ENCODE data around the gene ZNF586.
"Not testable (repeated sequence)": the region's sequence is repeated elsewhere in the genome, so short reads cannot be mapped to it uniquely, and the experiment has no call there.

Gene ZNF586

GRCh38 chr19:57812226-57812625 lies 42.8 kb downstream of the ZNF586 start:
- Histone ChIP-seq H3K36me3 (ENCODE audit: insufficient read depth, low read length) (peaks cover 11% of the 10 kb centered on the region), H3K4me1 (ENCODE audit: insufficient read depth, low read length) (no peaks in the 10 kb centered on the region), H3K9ac (ENCODE audit: low read depth, low read length) (no peak overlapping the region), H3K9me3 (ENCODE audit: control insufficient read depth, insufficient read depth, low read length) (no peaks in the 10 kb centered on the region)

- H3K9ac ChIP-seq (ENCODE audit: low read depth, low read length): peak overlapping the region; percentile 68; the same call in 1 of the 2 replicates
- not testable (repeated sequence) for H3K4me1 ChIP-seq (ENCODE audit: insufficient read depth, low read length); H3K36me3 ChIP-seq (ENCODE audit: insufficient read depth, low read length); H3K9me3 ChIP-seq (ENCODE audit: control insufficient read depth, insufficient read depth, low read length)
These were observed 43.7 kb downstream of the ZNF586 start for GRCh38 chr19:57812975-57813820.

GRCh38 chr19:57813919-57814504 lies 44.5 kb downstream of the ZNF586 start:
- Histone ChIP-seq H3K36me3 (ENCODE audit: insufficient read depth, low read length) (peaks cover 8% of the 10 kb centered on the region), H3K9me3 (ENCODE audit: control insufficient read depth, insufficient read depth, low read length) (no peaks in the 10 kb centered on the region), H3K9ac (ENCODE audit: low read depth, low read length) (peak overlapping the region; percentile 68), H3K4me1 (ENCODE audit: insufficient read depth, low read length) (peaks cover 10% of the 10 kb centered on the region)

GRCh38 chr19:57814505-57815246 lies 45.2 kb downstream of the ZNF586 start, which contains the start of gene ZNF552:
Gene ZNF552 (minus strand): TSS chr19:57814913. CDS start chr19:57814743, 170 bp downstream.
- Histone ChIP-seq H3K9me3 (ENCODE audit: control insufficient read depth, insufficient read depth, low read length) (no peaks in the 10 kb centered on the region), H3K9ac (ENCODE audit: low read depth, low read length) (peak within 1 kb of the TSS; percentile 68), H3K4me1 (ENCODE audit: insufficient read depth, low read length) (peaks cover 10% of the 10 kb centered on the region), H3K36me3 (ENCODE audit: insufficient read depth, low read length) (peaks cover 8% of the 10 kb centered on the region)

- H3K9me3 ChIP-seq (ENCODE audit: control insufficient read depth, insufficient read depth, low read length): no peaks in the 10 kb centered on the region
- H3K36me3 ChIP-seq (ENCODE audit: insufficient read depth, low read length): peaks cover 8% of the 10 kb centered on the region
- H3K9ac ChIP-seq (ENCODE audit: low read depth, low read length): peak overlapping the region; percentile 68; the same call in 1 of the 2 replicates
- peaks cover 10% of the 10 kb centered on the region for H3K4me1 ChIP-seq (ENCODE audit: insufficient read depth, low read length)
These were observed 46.0 kb downstream of the ZNF586 start for GRCh38 chr19:57815247-57816075.

- peaks cover 10% of the 10 kb centered on the region for H3K4me1 ChIP-seq (ENCODE audit: insufficient read depth, low read length)
- no peaks in the 10 kb centered on the region for H3K9me3 ChIP-seq (ENCODE audit: control insufficient read depth, insufficient read depth, low read length)
- peaks cover 8% of the 10 kb centered on the region for H3K36me3 ChIP-seq (ENCODE audit: insufficient read depth, low read length)
- H3K9ac ChIP-seq (ENCODE audit: low read depth, low read length): no peak overlapping the region
These were observed 47.2 kb downstream of the ZNF586 start for GRCh38 chr19:57816652-57817051.

- no peak overlapping the region for H3K9ac ChIP-seq (ENCODE audit: low read depth, low read length)
- H3K36me3 ChIP-seq (ENCODE audit: insufficient read depth, low read length): peaks cover under 1% of the 10 kb centered on the region; the same call in 1 of the 2 replicates
- H3K4me1 ChIP-seq (ENCODE audit: insufficient read depth, low read length): peaks cover 10% of the 10 kb centered on the region
- no peaks in the 10 kb centered on the region for H3K9me3 ChIP-seq (ENCODE audit: control insufficient read depth, insufficient read depth, low read length)
These were observed 48.5 kb downstream of the ZNF586 start for GRCh38 chr19:57817976-57818375.

GRCh38 chr19:57818378-57818777 lies 48.9 kb downstream of the ZNF586 start:
- Histone ChIP-seq H3K9me3 (ENCODE audit: control insufficient read depth, insufficient read depth, low read length) (no peaks in the 10 kb centered on the region), H3K4me1 (ENCODE audit: insufficient read depth, low read length) (peaks cover 10% of the 10 kb centered on the region), H3K9ac (ENCODE audit: low read depth, low read length) (peak overlapping the region; percentile 98; the same call in 1 of the 2 replicates), H3K36me3 (ENCODE audit: insufficient read depth, low read length) (no peaks in the 10 kb centered on the region)

- Histone ChIP-seq H3K4me1 (ENCODE audit: insufficient read depth, low read length) (peaks cover 13% of the 10 kb centered on the region), H3K9ac (ENCODE audit: low read depth, low read length) (peak overlapping the region; percentile 98), H3K36me3 (ENCODE audit: insufficient read depth, low read length) (no peaks in the 10 kb centered on the region), H3K9me3 (ENCODE audit: control insufficient read depth, insufficient read depth, low read length) (no peaks in the 10 kb centered on the region)
These were observed 50.1 kb downstream of the ZNF586 start for GRCh38 chr19:57819475-57820148.

GRCh38 chr19:57820599-57820998 lies 51.1 kb downstream of the ZNF586 start:
- Histone ChIP-seq H3K36me3 (ENCODE audit: insufficient read depth, low read length) (no peaks in the 10 kb centered on the region), H3K4me1 (ENCODE audit: insufficient read depth, low read length) (peaks cover 13% of the 10 kb centered on the region), H3K9me3 (ENCODE audit: control insufficient read depth, insufficient read depth, low read length) (no peaks in the 10 kb centered on the region), H3K9ac (ENCODE audit: low read depth, low read length) (peak overlapping the region; percentile 98; the same call in 1 of the 2 replicates)

- H3K9me3 ChIP-seq (ENCODE audit: control insufficient read depth, insufficient read depth, low read length); H3K36me3 ChIP-seq (ENCODE audit: insufficient read depth, low read length); H3K9ac ChIP-seq (ENCODE audit: low read depth, low read length): not testable (repeated sequence)
- H3K4me1 ChIP-seq (ENCODE audit: insufficient read depth, low read length): peaks cover 13% of the 10 kb centered on the region
These were observed 51.6 kb downstream of the ZNF586 start for GRCh38 chr19:57821095-57821494.

- not testable (repeated sequence) for H3K9me3 ChIP-seq (ENCODE audit: control insufficient read depth, insufficient read depth, low read length); H3K9ac ChIP-seq (ENCODE audit: low read depth, low read length); H3K36me3 ChIP-seq (ENCODE audit: insufficient read depth, low read length)
- peaks cover 13% of the 10 kb centered on the region for H3K4me1 ChIP-seq (ENCODE audit: insufficient read depth, low read length)
These were observed 52.0 kb downstream of the ZNF586 start for GRCh38 chr19:57821501-57821900.

GRCh38 chr19:57823155-57823554 lies 53.7 kb downstream of the ZNF586 start:
- H3K9me3 ChIP-seq (ENCODE audit: control insufficient read depth, insufficient read depth, low read length); H3K36me3 ChIP-seq (ENCODE audit: insufficient read depth, low read length); H3K9ac ChIP-seq (ENCODE audit: low read depth, low read length): not testable (repeated sequence)
- H3K4me1 ChIP-seq (ENCODE audit: insufficient read depth, low read length): peaks cover 11% of the 10 kb centered on the region
